Measurements from ENCODE around the gene C1orf35.

Gene C1orf35

DNA sequence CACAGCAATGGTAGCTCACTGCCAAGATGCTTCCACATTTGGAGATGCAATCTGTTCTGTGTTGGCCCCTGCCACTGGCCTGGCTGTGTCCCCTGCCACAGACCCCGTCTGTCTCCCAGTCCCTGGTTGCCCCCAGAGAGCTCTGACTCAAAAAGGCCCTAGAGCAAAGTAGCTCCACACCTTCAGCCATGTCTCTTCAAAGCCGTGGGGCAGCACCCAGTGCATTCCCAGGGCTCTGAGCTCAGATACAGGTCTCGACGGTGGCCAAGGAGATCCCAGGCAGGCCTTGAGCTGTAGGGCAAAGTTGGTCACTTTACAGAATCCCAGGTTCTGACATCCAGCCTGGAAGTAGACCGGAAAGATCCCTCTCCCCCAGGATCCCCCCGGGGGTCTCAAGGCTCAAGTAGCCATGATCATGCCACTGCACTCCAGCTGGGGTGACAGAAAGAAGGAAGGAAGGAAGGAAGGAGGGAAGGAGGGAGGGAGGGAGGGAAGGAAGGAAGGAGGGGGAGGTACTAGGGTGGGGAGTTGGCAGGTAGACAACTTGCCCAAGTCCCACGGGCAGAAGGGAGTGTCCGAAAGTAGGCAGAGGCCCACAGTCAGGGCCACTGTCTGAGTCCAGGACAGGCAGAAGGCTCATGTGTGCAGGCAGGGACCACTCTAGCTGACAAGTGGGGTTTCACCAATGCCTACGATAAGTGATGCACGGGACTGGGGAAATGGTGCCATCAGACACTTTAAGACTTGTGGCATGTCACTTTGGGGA lies 25.4 kb downstream of the C1orf35 start:
- DNase-seq: no peak

DNA sequence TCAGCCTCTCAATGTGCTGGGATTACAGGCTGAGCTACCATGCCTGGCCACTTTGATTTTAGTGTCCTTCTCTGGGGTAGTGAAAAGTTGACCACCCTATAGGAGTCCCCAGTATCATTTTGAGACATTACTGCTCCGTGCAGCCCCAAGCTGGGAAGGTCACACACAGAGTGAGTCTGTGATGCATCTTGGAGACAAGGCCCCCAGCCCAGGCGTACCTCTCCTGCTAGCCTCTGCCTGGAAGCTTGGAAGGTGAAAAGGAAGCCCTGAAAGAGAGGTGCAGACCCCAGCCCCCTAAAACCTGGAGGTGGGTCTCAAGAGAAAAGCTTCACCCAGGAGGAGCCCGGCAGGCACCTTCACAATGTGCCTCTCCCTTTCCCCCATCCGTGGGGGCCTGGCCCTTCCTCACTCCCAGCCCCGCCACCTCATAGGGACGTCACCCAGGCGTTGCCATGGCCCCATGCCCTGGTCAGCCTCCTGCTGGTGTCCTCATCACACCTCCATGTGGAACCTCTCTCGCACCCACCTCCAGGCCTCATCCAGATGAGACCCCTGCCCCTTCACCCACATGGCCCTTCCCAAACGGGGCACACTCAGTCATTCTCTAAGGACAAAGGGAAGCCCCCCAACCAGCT lies 26.2 kb downstream of the C1orf35 start:
- no peak for DNase-seq

DNA sequence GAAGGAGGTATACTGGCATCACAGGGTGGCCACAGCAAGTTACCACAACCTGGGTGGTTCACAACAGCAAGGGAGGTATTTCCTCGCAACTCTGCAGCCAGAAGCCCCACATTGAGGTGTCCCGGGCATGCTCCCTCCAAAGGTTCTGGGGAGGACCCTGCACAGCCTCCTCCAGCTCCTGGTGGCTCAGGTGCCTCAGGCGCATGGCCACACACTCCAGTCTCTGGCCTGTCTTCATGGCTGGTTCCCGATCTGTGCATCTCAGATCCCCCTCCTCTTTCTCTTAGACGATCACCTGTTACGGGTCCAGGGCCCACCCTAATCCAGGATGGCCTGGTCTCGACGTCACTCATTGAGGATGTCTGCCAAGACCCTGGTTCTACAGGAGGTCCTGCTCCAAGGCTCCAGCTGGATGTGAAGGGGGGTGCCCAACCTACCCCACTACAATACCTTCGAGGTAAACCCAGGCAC lies 27.3 kb downstream of the C1orf35 start:
- no peak for DNase-seq

DNA sequence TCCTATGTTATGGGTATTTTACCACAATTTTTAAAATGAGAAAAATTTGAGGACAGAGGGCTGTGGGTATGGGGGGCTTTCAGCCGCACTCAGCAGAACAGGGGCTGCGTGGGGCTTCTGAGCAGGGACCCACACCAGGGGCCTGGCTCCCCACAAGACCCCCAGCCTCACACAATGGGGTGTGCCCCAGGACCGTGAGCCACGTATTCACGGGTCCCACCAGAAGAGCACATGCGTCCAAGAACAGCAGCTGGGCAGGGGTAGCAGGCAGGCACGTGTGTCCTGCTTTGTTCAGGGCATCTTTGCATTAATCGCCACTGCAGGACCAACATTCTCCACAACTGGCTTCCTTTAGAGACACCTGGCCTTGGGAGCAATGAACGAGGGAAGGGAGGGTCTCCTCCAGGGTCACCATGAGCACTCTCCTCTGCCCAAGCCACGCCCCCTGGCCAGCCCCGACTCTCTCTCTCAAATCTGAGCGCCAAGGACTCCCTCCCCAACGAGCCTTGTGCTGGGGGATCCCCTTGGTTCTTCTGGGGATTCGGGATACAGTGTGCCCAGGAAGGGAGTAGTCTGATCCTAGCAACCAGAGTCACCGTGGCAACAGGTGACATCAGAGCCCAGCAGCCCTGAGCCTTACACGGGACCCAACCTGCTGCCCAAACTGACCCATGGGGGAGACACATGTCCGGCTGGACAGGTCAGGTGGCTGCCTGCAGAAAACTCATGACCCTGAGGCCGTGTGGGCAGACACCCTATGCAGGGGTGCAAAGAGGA lies 28.0 kb downstream of the C1orf35 start:
- DNase-seq: no peak

DNA sequence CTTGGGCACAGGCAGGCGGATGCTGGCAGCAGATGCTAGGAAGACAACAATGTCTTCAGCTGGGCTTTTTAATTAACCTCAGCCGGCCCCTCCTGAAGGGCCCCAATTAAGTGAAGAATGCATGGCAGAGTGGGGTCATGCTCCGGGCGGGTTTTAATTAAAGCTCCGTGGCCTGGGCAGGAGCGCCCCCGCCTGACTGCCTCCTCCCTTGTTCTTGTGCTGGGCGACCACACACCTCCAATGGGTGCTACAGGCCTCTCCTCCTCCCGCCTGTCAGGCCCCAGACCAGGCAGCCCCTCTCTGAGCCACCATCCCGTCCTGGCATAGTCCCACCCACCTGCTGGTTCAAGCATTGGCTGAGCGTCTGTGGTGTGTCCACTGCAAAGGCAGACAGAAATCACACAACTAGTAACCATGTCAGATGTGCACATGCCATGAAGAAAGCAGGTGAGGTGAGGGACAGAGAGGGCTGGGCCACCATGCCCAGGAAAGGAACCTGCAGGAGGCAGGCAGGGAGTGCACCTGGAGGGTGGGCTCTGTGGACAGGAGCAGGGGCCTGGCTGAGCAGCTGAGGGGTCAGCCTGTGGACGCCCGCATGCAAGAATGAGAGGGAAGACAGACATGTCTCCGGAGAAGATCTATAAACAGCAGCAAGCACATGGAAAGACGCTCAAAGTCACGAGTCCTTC lies 29.1 kb downstream of the C1orf35 start:
- no peak for DNase-seq

DNA sequence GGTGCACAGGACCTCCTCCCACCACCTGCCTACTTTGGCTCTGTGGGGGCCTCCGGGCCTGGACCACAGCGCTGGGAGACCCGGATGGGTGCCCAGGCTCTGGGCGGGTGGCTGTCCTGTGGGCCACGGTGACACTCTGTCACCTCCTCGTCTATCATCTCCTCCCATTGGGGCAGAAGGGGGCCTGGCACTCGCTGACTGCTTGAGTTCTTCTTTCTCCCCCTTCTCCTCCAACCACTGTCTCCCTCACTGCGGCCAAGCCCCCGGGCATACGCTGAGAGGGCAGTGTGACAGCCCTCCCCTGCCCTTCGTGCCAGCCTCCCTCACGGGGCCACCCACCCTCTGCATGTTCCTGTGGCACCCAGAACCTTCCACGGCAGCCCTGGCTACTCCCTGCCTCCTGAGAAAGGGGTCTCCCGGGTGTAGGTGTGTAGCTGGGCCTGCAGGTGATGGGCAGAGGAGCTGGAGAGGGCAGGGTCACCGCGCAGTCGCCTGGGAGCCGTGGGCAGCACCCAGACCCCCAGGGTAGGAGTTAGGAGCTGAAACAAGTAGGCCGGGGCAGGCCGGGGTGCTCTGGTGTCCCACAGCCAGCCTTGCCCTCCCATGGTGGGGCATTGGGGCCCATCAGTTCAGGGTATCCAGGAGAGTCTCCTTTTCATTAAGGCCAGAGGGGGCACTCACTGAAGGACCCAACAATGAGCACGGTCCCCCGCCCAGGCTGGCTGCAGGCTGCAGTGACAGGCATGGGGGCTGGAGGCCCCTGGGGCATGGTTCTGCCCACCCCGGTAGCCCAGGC lies 29.9 kb downstream of the C1orf35 start:
- DNase-seq: no peak

DNA sequence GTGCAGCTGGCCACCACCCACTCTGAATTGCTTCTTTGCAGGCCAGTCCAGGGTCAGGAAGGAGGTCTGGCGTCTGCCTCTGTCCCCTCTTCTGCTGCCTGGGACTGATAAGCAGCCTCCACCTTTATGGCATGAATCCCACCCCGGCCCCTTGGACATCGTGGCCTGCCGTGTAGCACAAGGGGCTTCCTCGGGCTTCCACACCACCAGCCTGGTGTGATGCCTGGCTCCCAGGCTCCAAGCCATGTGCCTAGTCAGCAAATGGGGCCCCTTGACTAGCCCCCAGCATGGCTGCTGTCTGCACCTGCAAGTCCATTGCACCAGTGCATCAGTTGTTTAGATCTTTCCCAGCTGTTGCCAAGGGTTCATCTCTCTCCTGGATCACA lies 30.5 kb downstream of the C1orf35 start:
- no peak for DNase-seq

DNA sequence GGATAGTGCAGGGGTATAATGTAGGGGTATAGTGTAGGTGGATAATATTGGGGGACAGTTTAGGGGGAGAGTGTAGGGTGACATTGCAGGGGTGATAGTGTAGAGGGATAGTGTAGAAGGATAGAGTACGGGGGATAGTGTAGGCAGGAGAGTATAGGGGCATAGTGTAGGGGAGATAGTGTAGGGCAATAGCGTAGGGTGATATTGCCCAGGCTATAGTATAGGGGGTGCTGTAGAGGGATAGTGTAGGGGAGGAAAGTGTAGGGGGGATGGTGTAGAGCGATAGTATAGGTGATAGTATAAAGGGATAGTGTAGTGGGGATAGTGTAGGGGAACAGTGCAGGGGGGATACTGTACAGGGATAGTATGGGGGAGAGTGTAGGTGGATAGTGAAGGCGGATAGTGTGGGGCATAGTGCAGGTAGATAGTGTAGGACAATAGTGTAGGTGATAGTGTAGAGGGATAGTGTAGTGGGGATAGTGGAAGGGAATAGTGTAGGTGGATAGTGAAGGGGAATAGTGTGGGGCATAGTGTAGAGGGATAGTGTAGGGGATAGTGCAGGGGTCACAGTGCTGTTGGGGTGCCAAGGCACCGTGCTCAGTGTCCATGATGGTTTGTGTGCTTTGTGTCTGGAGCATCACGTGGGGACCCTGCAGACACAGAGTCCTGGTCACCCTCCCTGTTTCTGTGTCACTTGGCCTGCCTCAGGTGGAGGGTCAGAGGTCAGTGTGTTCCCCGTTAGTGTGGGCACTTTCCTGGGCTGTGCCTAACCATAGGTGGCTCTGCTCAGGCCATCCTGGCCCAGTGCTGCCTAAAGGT lies 31.1 kb downstream of the C1orf35 start:
- no peak for DNase-seq

DNA sequence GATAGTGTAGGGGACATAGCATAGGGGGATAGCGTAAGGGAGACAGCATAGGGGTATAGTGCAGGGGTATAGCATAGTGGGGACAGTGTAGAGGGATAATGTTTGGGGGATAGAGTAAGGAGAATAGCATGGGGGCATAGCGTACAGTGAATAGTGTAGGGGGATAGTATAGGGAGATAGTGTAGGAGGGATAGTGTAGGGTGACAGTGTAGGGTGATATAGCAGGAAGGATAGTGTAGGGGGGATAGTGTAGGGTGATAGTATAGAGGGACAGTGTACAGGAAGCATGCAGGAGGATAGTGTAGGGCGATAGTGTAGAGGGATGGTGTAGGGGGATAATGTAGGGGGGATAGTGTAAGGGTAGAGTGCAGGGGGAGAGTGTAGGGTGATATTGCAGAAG lies 32.3 kb downstream of the C1orf35 start:
- DNase-seq: no peak

DNA sequence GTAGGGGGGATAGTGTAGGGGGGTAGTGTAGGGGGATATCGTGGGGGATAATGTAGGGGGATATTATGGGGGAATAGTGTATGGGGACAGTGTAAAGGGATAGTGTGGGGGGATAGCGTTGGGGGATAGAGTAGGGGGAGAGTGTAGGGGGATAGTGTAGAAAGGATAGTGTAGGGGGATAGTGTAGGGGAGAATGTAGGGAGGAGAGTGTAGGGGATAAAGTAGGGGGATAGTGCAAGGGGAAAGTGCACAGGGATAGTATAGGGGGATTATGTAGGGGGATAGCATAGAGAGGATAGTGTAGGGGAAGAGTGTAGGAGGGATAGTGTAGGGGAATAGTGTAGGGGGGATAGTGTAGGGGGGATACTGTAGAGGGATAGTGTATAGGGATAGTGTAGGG lies 33.0 kb downstream of the C1orf35 start:
- DNase-seq: no peak

DNA sequence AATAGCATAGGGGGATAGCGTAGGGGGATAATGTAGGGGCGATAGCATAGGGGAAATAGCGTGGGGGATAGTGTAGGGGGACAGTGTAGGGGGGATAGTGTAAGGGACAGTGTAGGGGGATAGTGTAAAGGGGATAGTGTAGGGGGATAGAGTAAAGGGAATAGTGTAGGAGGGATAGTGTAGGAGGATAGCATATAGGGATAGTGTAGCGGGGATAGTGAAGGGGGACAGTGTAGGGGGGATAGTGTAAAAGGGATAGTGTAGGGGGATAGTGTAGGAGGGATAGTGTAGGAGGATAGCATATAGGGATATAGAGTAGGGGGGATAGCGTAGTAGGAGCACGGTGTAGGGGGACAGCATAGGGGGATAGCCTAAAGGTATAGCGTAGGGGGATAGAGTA lies 34.8 kb downstream of the C1orf35 start:
- no peak for DNase-seq

DNA sequence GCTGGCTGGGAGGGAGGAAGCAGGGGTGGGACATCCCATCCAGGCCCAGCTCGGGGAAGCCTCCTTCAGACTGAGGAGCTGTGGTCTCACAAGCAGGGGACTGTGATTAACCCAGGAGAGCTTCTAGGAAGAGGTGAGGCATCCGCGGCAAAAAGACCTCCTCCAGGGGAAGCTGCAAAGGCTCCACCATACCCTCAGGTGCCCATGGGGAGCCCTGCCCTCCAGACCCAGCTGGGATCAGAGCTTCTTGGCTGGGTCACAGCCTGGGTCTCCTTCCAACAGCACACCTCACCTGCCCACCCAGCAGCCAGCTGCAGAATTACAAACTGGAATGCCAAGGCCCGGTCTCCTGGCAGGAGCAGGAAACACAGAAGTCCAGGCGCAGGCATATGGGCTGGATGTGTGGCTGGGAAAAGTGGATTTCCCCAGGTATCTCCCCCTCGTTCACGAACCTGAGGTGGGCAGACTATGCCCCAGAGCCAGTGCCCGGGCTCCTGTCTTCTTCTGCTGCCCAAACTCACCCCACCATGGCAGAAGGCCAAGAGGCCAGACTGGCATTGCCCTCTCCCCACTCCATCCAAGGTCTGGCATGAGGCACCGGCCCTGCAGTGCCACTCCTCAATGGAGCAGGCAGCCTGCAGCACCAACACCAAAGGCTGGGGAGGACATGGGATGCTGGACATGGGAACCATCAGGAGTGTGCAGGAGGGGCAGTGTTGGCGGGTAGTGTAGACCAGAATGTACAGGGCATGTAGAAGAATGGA lies 36.1 kb downstream of the C1orf35 start:
- DNase-seq: no peak

DNA sequence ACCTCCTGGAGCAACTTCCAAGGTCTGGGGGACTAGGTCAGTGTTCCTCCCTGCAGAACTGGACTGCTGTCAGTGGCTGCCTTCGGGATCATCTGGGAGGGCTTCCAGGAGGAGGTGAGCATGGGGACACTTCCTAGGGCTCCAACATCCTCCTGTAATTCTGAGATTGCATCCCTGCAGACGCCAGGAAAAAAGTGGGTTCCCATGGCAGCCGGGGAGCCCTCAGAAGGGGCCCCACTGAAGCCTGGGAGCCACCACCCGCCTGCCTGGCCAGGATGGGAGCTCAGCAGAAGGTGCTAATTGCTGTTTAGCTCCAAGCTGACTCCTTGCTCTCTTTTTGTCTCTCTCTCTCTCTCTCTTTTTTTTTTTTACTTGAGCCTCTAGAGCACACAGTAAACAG lies 36.7 kb downstream of the C1orf35 start:
- DNase-seq: no peak

DNA sequence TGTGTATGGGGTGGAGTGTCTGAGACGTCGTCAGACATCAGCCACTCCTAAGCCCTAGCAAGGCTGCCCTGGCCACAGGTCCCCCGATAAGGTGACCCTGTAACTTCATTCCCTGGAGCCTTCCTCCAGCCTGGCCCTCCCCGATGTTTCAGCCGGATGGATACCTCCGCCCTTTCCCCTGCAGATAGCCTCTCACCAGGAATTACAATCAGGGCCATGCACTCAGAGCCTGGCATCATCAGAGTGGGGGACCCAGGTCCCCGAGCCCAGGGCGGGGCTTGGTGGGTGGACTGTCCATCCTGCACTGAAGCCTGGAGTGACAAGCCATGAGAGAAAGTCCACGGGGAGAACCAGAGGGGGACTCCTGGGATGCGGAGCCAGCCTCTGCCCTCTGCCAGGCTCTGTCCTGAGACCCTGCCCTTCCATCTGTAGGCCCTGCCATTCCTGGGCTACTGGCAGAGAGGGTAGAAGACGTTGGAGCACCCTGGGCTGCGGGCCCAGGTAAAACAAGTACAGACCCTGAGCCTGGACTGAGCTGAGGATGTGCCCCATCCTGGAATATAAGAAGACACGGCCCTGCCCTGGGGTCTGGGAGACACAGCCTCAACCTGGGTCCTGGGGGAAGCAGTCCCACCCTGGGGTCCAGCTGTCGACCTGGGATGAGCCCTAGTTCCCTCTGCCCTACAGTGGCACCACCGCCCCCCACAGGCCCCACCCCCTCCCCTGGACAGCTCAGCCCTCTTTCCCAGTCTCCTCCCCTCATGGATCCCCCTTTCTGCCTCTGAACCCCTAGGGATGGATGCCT lies 37.4 kb downstream of the C1orf35 start:
- DNase-seq: no peak

DNA sequence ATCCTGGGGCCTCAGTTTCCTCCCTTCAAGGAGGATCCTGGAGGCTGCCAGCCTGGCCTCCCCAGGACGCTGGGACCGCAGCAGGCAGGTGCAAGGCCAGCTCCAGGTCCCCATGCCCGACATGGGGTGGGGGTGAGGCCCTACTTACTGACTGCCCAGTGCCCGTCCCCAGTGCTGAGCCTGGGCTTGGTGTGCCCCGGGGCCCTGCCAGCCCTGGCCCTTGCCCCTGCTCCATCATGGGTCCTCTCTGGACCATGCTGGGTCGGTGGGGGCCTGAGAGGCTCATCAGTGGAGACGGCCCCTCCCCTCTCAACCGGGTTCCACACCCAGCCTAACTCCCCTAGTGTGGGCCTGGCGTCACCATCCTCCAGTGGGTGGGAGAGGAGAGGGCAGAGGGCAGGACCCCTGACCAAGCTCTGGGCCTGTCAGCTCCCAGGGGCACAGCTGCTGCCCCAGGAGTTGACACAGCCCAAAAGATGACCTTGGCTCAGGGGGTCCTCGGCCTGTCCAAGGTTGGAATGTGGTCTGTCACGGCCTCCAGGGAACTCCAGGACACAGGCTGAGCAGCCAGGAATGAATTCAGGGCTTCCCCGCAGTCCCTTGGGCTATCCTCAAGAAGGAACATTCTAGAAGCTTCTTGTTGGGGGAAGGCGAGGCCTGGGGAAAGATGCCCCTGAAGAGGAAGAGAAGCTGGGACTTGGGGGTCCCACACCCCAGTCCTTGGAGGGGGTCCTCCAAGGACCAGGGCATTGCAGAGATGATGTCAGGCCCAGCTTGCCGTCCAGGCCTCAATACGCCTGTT lies 38.2 kb downstream of the C1orf35 start:
- no peak for DNase-seq

DNA sequence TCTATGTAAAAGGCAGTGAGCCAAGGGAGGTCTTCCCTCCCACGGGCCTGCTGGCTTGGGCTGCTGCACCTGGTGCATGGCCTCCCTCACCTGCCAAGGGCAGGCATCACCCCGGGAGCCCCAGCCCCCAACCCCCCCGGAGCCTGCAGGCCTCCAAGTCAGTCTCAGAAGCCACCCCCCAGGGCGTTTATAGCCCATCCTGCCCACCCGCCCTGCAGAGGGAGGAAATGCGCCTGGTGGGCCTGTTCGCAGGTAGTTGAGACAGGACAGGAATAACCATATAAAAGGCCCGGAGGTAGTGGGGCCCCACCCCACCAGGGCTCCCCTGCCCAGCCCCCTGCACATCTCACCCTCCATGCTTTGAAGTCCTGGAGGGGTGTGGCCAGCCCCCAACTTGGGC lies 38.8 kb downstream of the C1orf35 start:
- no peak for DNase-seq

DNA sequence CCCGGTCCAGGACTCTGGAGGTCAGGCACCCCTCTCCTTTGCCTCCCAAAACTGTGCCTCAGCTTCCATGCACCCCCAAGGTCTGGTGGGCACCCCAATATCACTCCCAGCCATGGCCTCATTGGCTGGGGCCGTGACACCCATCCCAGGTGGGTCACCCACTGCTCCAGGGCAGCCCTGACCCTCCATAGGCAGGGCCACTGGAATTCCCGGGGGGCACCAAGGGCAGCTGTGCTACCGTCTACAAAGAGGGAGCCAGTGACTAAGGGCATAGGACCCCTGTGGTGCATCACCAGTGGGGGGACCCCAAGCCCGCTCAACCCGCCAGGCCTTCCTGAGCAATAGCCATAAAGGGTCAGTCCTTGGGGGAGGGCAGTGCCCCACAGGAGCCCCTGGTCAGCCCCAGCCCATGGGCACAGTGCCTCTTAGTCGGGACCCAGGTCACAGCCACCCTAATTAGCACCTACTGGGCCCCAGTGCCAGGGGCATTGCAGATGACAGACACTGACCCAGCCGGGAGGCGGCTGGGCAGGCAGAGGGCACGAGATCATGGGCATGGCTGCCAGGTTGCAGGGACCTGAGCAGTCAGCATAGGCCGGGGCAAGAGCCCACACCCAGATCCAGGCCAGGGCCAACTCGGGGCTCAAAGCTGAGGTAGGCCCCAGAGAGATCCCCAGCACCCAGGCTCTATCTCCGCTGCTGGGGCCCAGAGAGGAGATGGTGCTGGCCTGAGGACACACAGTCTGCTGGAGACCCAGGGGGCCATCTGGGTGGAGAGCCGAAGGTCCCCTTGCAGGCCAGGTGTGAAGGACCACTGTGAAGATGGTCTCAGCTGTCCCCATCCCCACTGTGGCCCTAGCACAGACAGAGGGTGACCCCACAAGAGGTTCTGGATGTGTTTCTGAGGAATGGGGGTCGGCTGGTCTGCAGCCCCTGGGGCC lies 39.6 kb downstream of the C1orf35 start:
- no peak for DNase-seq

DNA sequence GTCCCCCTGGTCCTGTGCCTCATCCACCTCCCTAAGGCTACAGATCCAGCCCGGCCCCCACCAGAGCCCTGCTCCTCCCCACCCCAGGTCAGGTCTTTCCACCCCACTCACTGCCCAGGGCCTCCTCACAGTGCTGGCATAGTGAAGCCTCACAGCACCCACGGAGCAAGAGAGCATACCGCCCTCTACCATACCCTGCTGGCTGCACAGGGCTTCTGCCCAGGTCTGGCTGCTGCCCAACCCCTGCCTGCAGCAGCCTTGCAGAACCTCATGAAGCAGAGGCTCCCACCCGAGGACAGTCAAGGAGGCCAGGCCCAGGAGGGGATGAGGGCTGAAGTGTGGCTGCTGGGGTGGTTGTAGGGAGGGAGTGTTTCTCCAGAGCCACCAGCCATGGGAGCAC lies 40.3 kb downstream of the C1orf35 start:
- DNase-seq: no peak
